ENCODE results near the gene SPNS2. TPM values are rescaled to one million over a fixed set of nuclear protein-coding genes. Genes with fewer than 3 reads are reported as not detected.

SPNS2 gene
- total and polyA plus RNA-seq, 10 of the 15 experiments (the other 5 are each of a cell fraction or from before 2014, with no cell fraction given) = 0.04 to 1.1 (median 0.23) TPM; not detected in 2

- H3K4me2 ChIP-seq (ENCODE audit: control insufficient read depth, insufficient read depth) = no peak overlapping the region
- ChIA-PET RAD21 (ENCODE audit: unreplicated experiment) (interaction anchor here (1.5 kb wide), 1 partner anchor 89 kb away, joined by 3 read pairs; no protein-coding TSS in a partner anchor), CTCF (interaction anchor here (0.6 to 1.5 kb wide), 3 partner anchors 15 to 56 kb away, joined by 3 read pairs; no protein-coding TSS in a partner anchor), SMC1A (ENCODE audit: uncharacterized antibody, unreplicated experiment) (interaction anchor here (1.2 kb wide), 1 partner anchor 13 kb away, joined by 3 read pairs; no protein-coding TSS in a partner anchor), POLR2A (interaction anchor here (1.2 kb wide), 1 partner anchor 9 kb away, joined by 4 read pairs; no protein-coding TSS in a partner anchor)
- ATAC-seq (no peak), DNase-seq (ENCODE audit: low read depth, low spot score) (no peak), FAIRE-seq (no peak)
- H3K27me3 ChIP-seq (replicated peaks in 1 of 2; ENCODE audit: control insufficient read depth in 2 of 2, insufficient read depth in 2 of 2, low read length in 1 of 2) = no peaks in the 10 kb centered on the region
- no peak overlapping the region for H2AFZ ChIP-seq (ENCODE audit: control insufficient read depth, low read depth, low read length)
- H3K4me3 ChIP-seq = no peak overlapping the region
- H3K27ac ChIP-seq (ENCODE audit: control insufficient read depth, insufficient read depth) = no peak overlapping the region
- H3K9ac ChIP-seq (ENCODE audit: control insufficient read depth, insufficient read depth, low read length) = no peak overlapping the region
- 64% methylated on average over 21 of the region's 21 CpGs for WGBS (ENCODE audit: insufficient coverage, insufficient replicate concordance, low lambda C conversion rate, missing lambda C conversion rate)
- H4K20me1 ChIP-seq (ENCODE audit: control insufficient read depth, insufficient read depth) = no peaks in the 10 kb centered on the region
- no peaks in the 10 kb centered on the region for H3K79me2 ChIP-seq (ENCODE audit: control insufficient read depth, insufficient read depth, low read length)
- intact Hi-C loops (cut with micrococcal nuclease; ENCODE audit: unreplicated experiment) = no loop called here
- no TSS peak for BruUV-seq (replicated peaks)
- no peak for TF ChIP-seq CREM (IDR thresholded peaks at IDR 0.05; ENCODE audit: low read depth)
- no peak for TF ChIP-seq MEF2B (IDR thresholded peaks at IDR 0.05; ENCODE audit: partially characterized antibody, poor library complexity, severe bottlenecking)
- no peak for TF ChIP-seq ZBED1 (IDR thresholded peaks at IDR 0.05; ENCODE audit: borderline replicate concordance)
- TF ChIP-seq GATAD2B (conservative IDR thresholded peaks at IDR 0.05; ENCODE audit: low read depth) = no peak
- TF ChIP-seq IRF3 (IDR thresholded peaks at IDR 0.05) = no peak
- TF ChIP-seq RELA (IDR thresholded peaks at IDR 0.05; ENCODE audit: borderline replicate concordance, partially characterized antibody) = no peak
- TF ChIP-seq NR2C1 (IDR thresholded peaks at IDR 0.05) = no peak
- TF ChIP-seq RBBP5 (conservative IDR thresholded peaks at IDR 0.05) = no peak
- no peak for TF ChIP-seq SP1 (IDR thresholded peaks at IDR 0.05; ENCODE audit: low read depth, low read length)
- TF ChIP-seq FOXK2 (IDR thresholded peaks at IDR 0.05) = no peak
- TF ChIP-seq BRCA1 (IDR thresholded peaks at IDR 0.05; ENCODE audit: low read depth, low read length) = no peak
- TF ChIP-seq ZBTB40 (IDR thresholded peaks at IDR 0.05; ENCODE audit: borderline replicate concordance) = no peak
- TF ChIP-seq ZNF217 (IDR thresholded peaks at IDR 0.05) = no peak
- TF ChIP-seq HSF1 (IDR thresholded peaks at IDR 0.05; ENCODE audit: low read depth, low read length) = no peak
- no peak for TF ChIP-seq MTA3 (IDR thresholded peaks at IDR 0.05; ENCODE audit: borderline replicate concordance, low read length)
- TF ChIP-seq NBN (IDR thresholded peaks at IDR 0.05) = no peak
- TF ChIP-seq POLR2AphosphoS5 (IDR thresholded peaks at IDR 0.05; ENCODE audit: low read length) = no peak
- no peak for TF ChIP-seq RFX5 (IDR thresholded peaks at IDR 0.05; ENCODE audit: low read depth, low read length)
- TF ChIP-seq ASH2L (IDR thresholded peaks at IDR 0.05; ENCODE audit: borderline replicate concordance, low read depth) = no peak
- no peaks in the 10 kb centered on the region for H3K36me3 ChIP-seq (ENCODE audit: control insufficient read depth in 2 of 2, insufficient read depth in 2 of 2, low read length in 1 of 2)
- in situ Hi-C loops (cut with MboI) = no loop called here
- peaks cover 6% of the 10 kb centered on the region; the same call in 1 of the 2 replicates for H3K4me1 ChIP-seq (ENCODE audit: control insufficient read depth, insufficient read depth, low read length)
- no peaks in the 10 kb centered on the region for H3K9me3 ChIP-seq (replicated peaks; ENCODE audit: control insufficient read depth, insufficient read depth, low read length)
Measured at GRCh38 chr17:4509923-4510617, 11.4 kb downstream of the SPNS2 start.
